Esophagus squamous epithelium (tissue), 4 donors: ENCODE data around the gene THG1L.

Source experiments
- CTCF ChIP-seq, 6 experiments: fragments of 450-650 bp in 4 of 6; fragments of 200-600 bp in 2 of 6; sonication (generic) in 2 of 6; IDR thresholded peaks; one replicate each; pipeline ENCODE4 v1.5.1; 2016 to 2019; ENCODE audit warnings: antibody characterized with exemption in 6 of 6, mild to moderate bottlenecking in 4 of 6, moderate library complexity in 4 of 6
- POLR2A ChIP-seq, 4 donors: fragments of 450-650 bp; IDR thresholded peaks; one replicate each; pipeline ENCODE4 v1.6.1; 2017; ENCODE audit warnings: antibody characterized with exemption in 4 of 4, mild to moderate bottlenecking in 4 of 4, moderate library complexity in 3 of 4

- TF ChIP-seq CTCF (IDR thresholded peaks at IDR 0.05), result peak in 1 of 6 experiments; percentile 38
- TF ChIP-seq POLR2A (IDR thresholded peaks at IDR 0.05), result no peak
Observed at GRCh38 chr5:157689942-157690689, 41.1 kb upstream of the THG1L start.
